IPS-18c (cell line): ENCODE results near the gene HDAC4.

Experiments
- H3K4me3 ChIP-seq: 2 replicates; pipeline ENCODE4 v1.7.0; 2013; ENCODE audit warnings: low read depth, mild to moderate bottlenecking, low read length, moderate library complexity; ENCODE audit not compliant: insufficient read depth
- H3K9me3 ChIP-seq: one replicate; pipeline ENCODE4 v1.6.1; 2013; ENCODE audit warnings: mild to moderate bottlenecking, low read length, moderate library complexity; ENCODE audit not compliant: control insufficient read depth, insufficient read depth

HDAC4 gene

DNA sequence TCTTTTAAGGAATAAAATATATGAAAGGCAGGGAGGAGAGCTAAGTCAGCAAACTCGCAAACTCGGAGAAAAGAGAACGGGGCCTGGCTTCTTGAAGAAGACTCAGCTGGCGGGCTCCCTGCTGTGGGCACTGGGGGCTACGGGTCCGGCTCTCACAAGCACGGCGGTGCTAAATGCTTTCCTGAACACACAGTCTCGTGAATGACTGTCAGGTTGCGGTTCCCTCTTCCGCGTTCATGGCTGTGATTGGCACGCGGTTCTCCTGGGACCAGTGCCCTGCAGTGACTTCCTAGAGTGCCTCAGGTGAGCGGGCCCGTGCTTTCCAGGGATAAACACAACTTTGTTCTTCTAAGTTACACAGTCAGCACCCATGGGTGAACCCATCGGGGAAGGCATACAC, 208.4 kb downstream of the HDAC4 start:
- no peaks in the 10 kb centered on the region for H3K9me3 ChIP-seq
- no peak overlapping the region for H3K4me3 ChIP-seq

DNA sequence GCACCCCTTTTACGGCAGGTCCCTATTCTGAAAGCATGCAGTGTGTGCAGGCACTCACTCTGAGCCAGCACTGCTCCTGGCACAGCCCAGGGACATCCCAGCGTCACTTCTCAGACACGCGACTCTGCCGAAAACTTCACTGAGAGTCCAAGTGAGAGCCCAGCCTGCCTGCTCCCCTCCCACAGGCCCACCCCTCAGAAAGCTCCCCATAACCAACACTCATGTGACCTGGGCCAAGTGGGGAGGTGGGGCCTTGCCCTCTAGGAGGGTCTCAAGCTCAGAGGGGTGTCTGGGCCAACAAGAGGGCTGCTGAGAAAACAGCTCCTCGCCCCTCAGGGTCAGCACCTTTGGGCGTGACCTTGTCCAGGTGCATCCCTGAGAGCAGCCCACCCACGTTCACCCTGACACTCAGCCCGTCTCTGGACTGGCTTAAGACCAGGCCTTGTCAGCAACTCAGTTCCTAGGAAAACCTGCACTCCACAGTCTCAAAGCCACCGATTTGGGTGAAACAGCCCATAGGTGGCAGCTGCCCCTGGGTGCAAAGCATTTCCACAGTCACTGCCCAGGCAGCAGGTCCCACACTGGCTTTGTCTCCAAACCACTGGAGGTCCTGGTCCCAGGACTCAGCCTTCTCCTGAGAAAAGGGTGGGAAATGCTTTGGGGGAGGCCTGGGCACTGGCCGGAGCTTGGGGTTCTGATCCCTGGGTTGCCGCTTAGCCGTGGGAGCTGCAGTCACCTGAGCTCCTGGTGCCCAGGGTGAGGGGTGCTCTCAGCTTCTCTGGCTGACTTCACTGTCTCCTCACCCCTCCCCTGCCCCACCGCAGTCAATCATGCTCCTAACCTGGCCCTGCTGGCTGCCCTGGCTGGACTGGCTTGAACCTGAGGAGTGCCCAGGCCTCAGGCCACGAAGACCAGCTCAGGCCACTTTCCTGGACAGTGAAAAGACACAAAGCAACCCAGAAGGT, 209.6 kb downstream of the HDAC4 start:
- H3K9me3 ChIP-seq, result no peaks in the 10 kb centered on the region

DNA sequence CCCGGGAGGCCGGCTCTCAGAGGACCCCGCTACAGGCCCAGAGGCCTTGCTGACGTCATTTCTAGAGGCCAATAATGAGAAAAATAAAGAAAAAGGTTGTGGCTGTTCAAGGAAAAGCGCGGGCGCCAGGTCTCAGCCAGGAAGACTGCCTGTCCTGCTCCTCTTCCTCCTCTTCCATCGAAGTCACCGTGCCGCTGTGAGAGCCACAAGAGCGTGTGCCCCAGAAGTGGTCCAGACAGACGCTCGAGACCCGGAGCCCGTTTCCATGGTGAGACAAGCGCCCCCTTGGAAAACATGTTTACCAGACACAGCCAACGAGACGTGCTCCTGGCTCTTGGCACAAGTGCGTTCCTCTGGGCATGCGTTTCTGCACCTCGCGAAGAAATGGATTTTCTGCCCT, 210.5 kb downstream of the HDAC4 start:
- no peak overlapping the region for H3K4me3 ChIP-seq

More for the DNA sequence above, 209.6 kb downstream of the HDAC4 start:
- H3K4me3 ChIP-seq, result no peak overlapping the region

DNA sequence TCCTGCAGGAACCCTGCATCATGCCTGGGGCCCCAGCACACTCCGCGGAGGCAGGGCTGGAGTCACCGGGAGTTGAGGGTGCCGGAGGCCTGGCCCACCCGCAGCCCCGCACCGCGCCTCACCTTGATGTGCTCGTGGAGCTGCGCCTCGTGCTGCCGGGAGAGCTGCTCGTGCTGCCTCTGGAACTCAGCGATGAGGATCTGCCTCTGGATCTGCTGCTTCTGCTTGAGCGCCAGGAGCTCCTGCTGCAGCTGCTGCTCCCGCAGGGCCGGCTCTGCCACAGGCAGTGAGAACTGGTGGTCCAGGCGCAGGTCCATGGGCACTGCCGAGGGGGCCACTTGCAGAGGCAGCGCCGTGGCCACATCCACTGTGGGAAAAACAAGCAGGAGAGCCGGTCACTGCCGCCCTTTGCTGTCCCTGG, 211.1 kb downstream of the HDAC4 start:
- H3K4me3 ChIP-seq, result no peak overlapping the region

More for the DNA sequence above, 210.5 kb downstream of the HDAC4 start:
- H3K9me3 ChIP-seq, result no peaks in the 10 kb centered on the region

DNA sequence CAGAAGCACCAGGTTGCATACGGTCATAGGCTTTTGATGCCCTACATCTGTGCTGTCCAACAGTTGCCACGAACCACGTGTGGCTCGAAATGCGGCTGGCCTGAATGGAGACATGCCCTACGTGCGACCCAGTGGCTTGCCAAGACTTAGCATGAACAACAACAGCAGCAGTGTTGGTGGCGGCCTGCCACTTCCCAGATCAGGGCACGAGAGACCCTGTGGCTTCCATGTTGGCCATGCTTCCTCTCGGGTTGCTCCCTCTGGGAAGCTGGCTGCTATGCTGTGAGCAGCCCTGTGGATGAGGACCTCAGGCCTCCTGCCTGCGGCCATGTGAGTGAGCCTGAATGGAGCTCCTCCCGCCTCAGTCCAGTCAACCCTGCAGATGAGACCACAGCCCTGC, 212.3 kb downstream of the HDAC4 start:
- H3K9me3 ChIP-seq, result no peaks in the 10 kb centered on the region
- H3K4me3 ChIP-seq, result no peak overlapping the region

More for the DNA sequence above, 211.1 kb downstream of the HDAC4 start:
- H3K9me3 ChIP-seq, result no peaks in the 10 kb centered on the region

DNA sequence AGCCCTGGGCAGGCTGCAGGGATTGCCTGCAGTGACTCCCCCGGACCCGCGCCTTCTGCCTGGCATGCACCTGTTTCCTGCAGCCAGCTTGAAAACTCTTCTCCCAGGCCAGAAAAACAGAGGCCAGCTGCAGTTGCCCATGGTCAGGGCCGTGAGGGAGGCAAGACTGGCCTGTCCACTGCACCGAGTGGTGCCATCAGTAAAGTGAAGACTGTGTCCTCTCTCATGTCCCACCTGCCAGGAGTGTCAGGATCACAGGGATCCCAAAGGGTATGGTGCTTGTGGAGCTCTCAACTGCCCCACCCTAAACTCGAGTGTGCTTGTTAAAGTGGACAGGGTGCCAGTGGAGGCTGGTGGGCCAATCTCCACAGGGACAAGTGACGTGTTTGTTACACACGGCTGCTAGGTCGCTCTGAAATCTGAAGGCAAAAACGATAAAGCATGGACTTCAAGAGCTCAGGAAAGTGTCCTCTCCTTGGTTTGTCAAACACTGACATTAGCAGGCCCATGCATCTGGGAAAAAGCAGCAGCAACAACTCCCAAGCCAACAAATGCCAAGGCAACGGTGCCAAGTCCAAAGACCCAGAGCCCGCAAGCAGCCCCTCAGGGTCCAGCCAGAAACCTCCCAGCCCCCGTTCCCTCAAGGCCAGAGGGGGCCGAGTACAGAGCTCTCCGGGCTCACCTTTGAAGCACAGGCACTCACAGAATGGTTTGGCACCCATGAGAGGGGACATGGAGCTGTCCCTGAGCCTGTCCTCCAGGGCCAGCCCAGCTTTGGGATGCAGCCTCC, 213.2 kb downstream of the HDAC4 start:
- no peak overlapping the region for H3K4me3 ChIP-seq
- no peaks in the 10 kb centered on the region for H3K9me3 ChIP-seq

DNA sequence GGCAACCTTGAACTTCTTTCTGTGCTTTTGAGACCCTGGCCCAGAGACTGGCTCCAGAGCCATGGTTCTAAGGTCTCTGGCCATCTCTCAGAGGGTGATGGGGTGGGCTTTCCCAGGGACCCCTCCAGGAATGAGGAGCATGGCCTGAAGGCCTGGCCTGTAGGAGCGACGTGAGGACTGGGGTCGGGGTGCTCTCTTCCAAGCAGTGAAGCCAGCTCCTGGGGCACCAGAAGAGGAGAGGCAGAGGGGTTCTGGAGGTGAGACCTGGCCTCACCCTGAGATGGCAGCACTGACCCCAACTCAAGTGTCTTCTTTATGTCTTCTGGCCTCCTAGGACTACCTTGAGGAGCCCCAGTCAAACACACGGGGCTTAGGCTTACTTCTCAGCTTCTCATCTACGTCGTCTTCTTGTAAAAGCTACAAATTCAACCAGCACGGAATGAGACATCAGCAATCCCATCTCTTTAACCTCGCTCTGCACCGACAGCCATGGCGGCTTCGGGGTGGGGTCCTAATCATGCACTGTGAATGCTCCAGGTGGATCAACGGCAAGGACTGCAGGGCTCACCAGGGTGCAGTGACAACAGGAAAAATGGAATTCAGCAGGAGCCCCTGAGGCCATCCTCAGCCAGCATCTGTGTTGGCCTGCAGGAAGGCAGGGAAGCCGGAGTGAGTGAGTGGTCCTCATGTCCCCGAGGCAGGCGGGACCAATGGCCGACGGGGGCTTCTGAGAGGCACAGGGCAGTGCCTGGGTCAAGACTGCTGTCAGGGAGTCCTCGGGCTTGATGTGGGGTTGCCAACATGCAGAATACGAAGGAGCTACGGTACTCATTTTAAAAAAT, 214.1 kb downstream of the HDAC4 start:
- no peaks in the 10 kb centered on the region for H3K9me3 ChIP-seq
- no peak overlapping the region for H3K4me3 ChIP-seq

DNA sequence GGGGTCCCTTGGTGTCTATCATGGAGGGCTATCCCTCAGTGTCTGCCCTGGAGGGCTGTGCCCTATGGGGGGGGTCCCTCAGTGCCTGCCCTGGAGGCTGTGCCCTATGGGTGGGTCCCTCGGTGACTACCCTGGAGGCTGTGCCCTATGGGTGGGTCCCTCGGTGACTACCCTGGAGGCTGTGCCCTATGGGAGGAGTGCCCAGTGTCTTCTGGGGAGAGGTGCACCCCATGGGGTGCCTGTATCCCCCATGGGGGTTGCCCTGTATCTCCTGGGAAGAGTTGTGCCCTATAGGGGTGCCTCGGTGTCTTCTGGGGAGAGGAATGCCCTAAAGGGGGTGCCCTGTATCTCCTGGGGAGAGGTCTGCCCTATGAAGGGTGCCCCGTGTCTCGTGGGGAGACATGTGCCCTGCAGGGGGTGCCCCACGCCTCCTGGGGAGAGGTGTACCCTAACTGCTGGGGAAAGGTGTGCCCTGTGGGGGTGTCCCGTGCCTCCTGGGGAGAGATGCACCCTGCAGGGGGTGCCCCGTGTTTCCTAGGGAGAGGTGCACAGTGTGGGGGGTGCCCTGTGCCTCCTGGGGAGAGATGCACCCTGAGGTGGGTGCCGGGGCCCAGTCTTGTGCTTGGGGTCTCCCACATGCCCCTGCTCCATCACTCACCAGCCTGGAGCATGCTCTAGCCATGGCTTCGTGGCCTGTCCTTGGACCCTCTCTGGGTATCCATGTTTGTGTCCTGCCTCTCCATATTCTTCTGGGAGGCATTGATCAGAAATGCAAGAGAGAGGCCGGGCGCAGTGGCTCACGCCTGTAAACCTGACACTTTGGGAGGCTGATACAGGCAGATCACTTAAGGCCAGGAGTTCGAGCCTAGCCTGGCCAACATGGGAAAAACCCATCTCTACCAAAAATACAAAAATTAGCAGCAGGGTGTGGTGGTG, 215.6 kb downstream of the HDAC4 start:
- Histone ChIP-seq H3K9me3 (no peaks in the 10 kb centered on the region), H3K4me3 (no peak overlapping the region)

DNA sequence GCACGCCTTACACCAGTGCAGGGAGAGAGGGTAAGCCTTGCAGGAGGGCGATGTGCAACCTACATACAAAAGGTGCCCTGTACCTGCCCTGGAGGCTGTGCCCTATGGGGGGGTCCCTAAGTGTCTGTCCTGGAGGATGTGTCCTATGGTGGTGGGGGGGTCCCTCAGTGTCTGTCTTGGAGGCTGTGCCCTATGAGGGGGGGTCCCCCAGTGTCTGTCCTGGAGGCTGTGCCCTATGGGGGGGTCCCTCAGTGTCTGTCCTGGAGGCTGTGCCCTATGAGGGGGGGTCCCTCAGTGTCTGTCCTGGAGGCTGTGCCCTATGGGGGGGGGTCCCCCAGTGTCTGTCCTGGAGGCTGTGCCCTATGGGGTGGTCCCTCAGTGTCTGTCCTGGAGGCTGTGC, 216.6 kb downstream of the HDAC4 start:
- H3K9me3 ChIP-seq, result no peaks in the 10 kb centered on the region

DNA sequence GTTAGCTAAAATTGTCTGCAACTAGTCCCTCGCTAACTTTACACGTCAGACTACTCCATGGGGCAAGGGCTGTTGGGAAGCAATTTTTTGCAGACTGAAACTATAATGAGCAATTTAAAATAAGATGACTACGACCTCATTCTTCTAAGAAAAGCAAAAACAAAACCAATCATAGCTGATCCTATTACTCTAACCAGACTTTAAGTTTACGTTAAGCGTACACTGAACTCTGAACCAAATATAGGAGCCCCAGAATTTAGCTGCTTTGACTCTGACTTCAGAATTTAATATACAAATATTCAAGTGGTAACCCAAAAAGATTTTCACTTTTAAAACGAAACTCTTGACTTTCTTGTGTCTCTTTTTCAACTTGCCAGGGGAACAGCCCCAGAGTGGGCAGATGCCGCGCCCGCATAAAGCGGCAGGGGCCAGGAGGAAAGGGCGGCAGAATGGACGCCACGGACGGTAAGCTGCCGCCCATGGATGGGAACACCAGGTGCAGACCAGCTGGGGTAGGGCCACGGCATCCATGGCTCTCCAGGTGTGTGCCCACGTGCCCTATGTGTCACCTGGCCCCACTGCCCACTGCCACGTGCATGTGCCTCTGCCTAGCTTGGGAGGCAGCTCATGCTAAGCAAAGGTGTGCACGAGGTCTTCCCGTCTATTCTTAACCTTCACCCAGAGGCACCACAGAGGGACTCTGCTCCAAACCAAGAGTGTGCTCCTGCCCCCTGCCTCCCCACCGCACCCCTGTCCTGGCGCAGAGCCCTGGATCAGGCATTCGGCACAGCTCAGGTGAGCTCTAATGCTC, 217.6 kb downstream of the HDAC4 start:
- Histone ChIP-seq H3K4me3 (no peak overlapping the region), H3K9me3 (no peaks in the 10 kb centered on the region)

More for the DNA sequence above, 216.6 kb downstream of the HDAC4 start:
- no peak overlapping the region for H3K4me3 ChIP-seq

DNA sequence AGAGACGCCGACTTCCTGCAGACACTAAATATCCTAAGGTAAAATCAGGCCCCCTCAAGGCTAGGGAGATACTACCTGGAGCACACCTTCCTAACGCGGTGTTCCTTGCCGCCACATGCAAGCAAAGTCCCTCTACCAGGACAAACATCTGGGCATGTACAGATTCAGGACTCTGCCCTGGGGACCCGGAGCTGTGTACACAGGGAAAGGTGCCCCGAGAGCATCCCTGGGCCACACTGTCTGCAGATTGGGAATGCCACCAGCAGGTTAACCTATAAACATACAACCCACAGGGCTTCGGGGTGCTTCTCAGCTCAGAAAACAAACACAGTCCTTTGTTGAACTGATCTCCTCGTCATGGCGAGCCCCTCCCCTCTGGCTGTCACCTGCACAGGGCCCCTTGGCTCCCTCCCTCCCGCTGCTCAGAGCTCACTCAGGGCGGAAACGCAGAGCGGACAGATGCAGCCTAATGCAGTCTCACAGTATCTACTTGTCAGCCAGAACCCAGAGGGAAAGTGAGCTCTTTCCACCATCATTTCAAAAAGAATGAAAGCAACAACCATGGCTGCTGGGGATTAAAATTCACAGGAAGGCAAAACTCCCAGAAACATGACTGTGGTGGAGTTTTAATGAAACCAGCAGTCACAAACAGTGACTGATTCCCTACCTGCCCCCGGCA, 218.8 kb downstream of the HDAC4 start:
- no peaks in the 10 kb centered on the region for H3K9me3 ChIP-seq

DNA sequence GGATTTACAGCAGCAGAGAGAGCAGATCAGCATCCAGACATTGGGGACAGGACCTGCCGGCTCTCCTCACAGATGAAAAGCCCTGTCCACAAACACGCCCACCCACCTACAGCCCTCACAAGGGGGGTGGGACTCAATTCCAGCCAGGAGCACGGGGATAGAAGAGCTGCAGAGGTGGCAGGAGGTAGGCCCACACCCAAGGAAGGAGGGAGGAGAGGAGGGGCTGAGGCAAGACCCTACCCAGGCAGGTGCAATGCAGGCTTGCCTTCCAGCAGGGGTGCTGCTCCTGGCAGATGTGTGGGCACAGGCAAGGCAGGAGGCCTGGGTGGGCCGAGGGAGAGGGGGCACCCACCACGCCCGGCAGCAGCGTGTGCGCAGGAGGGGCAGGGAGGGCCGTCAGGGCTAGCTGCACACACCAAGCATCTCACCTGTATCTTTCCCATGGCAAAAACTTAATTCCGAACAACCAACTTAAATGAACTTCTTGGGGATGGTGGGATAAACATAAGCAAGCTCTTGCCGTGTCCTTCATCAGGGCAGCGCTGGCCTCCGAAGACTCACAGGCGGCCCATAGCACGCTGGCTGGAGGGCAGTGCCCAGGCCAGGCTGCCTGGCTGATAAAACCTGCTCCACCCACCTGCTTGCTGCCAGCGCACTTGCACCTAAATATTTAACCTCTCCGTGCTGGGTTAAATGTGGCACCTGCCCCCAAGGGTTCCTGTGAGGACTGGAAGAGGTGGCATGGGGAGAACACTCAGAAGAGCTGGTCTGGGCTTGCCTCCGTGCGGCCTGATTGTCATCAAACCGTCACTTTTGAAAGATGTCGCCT, 219.5 kb downstream of the HDAC4 start:
- Histone ChIP-seq H3K9me3 (peaks cover 2% of the 10 kb centered on the region), H3K4me3 (no peak overlapping the region)

More for the DNA sequence above, 218.8 kb downstream of the HDAC4 start:
- H3K4me3 ChIP-seq, result no peak overlapping the region

DNA sequence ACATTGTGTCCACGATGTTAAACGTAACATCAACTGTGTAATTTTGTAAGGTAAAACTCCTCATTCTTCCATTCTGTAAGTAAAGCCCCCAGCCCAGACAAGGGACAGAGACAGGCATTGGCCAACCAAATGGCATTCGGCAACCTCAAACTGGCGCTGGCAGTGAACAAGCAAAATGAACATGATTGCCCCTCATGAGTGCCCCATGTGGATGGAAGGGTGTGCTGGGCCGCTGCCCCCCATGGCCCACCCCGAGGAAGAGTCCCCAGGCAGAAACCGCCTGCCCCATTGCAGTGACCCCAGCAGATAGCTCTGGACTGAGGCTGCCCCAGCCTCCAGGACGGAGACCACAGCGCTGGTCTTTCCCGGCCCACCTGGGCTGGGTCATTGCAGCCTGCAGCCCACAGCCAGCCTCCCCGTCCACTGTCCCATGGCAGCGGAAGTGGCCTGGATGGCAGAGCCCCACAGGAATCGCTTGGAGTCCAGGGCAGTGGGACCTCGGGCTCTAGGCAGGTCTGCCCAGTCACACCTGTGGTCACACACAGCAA, 220.2 kb downstream of the HDAC4 start:
- Histone ChIP-seq H3K4me3 (no peak overlapping the region), H3K9me3 (peaks cover 3% of the 10 kb centered on the region)

DNA sequence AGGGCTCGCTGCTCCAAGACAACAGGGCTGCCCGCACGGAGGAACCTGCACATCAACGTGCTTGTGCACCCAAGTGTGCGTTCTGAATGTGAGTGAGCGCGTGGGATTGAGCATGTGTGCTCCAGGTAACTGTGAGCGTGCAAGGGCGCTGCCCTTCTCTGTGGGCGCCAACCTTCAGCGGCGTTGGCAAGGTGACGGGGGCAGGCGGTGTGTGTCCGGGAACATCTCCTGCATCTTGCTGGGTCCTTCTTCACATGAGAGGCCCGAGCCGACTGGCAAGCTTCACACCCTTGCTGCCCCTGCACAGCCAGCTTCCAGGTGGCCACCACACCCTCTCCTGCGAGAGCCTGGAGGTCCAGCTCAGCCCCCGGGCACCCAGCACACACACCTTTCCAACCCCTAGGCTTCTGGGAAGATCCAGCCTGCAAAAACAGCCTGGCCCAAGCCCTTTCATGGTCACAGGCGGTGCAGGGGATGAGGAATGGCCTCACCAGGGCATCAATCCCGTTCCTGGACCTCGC, 220.9 kb downstream of the HDAC4 start:
- H3K9me3 ChIP-seq, result peaks cover 3% of the 10 kb centered on the region
- no peak overlapping the region for H3K4me3 ChIP-seq
